T-helper 17 cell (primary cell): ENCODE measurements around the gene HPS4. TPM values are rescaled to one million over a fixed set of nuclear protein-coding genes. Genes with fewer than 3 reads are reported as not detected.

Source experiments
- ATAC-seq: fragments of 150-1000 bp; cut with Tn5 transposase; 2 replicates; pipeline ENCODE4 v1.10.0; 2021; ENCODE audit warnings: mild to moderate bottlenecking, moderate library complexity
- DNase-seq, 3 donors: peaks; one replicate each; pipeline versions ENCODE4 v3.0.0 to v3.0.0-alpha.2; 2020 to 2021
- H3K9me3 ChIP-seq: one replicate; pipeline ENCODE4 v1.7.0; 2013; ENCODE audit warnings: low read length, mild to moderate bottlenecking; ENCODE audit not compliant: control insufficient read depth, poor library complexity, severe bottlenecking
- H3K27ac Mint-ChIP-seq: one replicate; pipeline ENCODE4 v1.8.0; 2022; ENCODE audit warnings: mild to moderate bottlenecking, moderate library complexity, mixed read lengths
- H3K27me3 Mint-ChIP-seq: one replicate; pipeline ENCODE4 v1.8.0; 2022; ENCODE audit warnings: mixed read lengths
- H3K36me3 Mint-ChIP-seq: one replicate; pipeline ENCODE4 v1.8.0; 2022; ENCODE audit warnings: low read depth, mixed read lengths
- H3K4me1 Mint-ChIP-seq: one replicate; pipeline ENCODE4 v1.8.0; 2022; ENCODE audit warnings: mild to moderate bottlenecking, mixed read lengths
- H3K4me3 Mint-ChIP-seq: one replicate; pipeline ENCODE4 v1.8.0; 2022; ENCODE audit warnings: mild to moderate bottlenecking, moderate library complexity, mixed read lengths
- total RNA-seq, 4 donors: library from RNA in 2 of 4; stranded (reverse) in 2 of 4; gene quantifications; one replicate each; pipeline ENCODE4 v1.2.3 and lab custom pipeline; 2022 to 2026

The HPS4 gene
- total RNA-seq, 2 donors from 2014 or later, result 44.1 to 54.6 TPM

DNA sequence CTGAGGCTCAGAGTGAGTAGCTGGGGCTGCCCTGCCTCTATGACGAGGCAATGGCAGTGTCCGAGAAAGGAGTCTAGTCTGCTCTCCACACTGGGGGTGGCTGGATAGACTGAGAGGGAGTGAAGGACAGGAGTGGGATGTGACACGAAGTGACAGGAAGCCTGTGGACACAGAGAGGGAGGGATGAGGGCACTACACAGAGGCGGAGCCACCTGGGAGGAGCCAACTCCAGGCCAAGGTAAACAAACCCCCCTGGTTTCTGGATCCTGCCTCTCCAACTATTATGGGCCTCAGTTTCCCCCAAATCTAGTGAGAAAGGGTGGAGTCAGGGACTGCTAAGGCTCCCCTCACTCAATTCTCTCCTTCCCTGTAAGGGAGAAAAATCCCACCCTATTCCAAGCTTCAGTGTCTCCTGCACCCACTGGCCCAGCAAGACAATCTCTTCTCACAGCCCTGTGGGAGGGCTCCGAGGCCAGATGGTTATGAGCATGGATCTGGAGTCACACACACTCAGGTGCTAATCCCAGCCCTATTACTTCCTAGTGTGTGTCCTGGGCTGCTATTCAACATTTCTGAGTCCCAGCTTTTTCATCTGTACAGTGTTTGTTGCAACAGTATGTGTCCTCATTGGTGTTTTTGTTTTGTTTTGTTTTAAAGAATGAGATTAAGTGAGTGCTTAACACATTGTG is 29.6 kb downstream of the HPS4 start:
- no peaks in the 10 kb centered on the region for H3K9me3 ChIP-seq
- ATAC-seq, result no peak
- Mint-ChIP-seq H3K4me3 (no peak overlapping the region), H3K4me1 (peaks cover 2% of the 10 kb centered on the region), H3K36me3 (no peaks in the 10 kb centered on the region), H3K27me3 (no peaks in the 10 kb centered on the region), H3K27ac (no peak overlapping the region)
- no peak for DNase-seq

DNA sequence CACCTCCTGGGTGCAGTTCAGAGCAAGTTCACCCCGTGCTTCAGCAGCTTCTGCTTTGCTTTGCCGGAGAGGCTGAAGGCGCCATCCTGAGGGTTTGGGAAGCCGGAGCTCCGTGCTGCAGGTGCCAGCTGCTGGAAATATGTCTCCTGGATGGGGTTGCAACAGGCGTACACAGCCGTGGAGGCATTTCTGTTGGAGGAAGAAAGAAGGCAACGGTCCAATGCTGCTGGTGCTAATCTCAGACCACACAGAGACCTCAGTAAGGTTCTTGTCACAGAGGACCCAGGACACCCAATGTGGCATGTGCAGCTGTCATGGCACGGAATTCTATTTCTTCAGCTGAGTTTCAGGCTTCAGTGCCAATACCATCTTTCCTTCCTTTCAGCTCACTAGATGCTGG is 30.4 kb downstream of the HPS4 start:
- no peaks in the 10 kb centered on the region for H3K9me3 ChIP-seq
- Mint-ChIP-seq H3K4me1 (peaks cover 2% of the 10 kb centered on the region), H3K36me3 (no peaks in the 10 kb centered on the region), H3K4me3 (no peak overlapping the region), H3K27ac (no peak overlapping the region), H3K27me3 (no peaks in the 10 kb centered on the region)
- no peak for DNase-seq
- no peak for ATAC-seq

DNA sequence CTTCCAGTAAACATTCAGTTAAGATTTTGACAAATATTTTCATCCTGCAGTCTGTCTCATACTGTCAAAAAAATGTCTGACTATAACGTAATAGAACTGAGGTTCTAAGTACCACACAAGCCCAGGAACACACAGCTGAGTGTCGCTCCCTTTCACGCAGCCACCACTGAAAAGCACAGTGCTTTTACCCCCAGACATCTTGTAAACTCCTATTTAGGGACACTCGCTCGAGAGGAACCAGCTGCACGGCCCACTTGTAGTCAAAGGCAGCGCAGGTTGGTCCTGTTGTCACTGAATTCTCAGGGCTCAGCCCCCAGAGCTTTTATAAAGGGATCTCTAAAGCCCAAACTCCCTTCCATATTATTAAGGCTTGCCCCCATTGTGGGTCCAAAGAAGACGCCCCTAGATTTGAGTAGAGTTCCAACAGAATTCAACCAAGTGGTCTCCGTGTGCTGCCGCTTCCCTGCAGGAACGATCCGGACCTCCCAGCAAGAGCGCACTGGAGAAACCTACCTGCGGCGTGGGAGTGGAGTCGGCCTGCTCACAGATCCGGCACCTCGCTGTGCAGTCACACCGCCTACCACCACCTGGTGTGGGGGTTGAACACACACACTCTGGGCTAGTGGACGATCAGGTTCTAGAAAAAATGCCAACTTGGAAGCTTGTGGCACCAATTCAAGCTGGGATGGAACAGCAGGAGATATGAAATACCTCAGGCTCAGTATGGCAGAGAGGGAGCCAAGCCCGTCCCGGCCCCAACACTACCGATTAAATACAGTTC is 31.2 kb downstream of the HPS4 start:
- ATAC-seq, result no peak
- H3K9me3 ChIP-seq, result no peaks in the 10 kb centered on the region
- no peak overlapping the region for H3K27ac Mint-ChIP-seq
- H3K4me3 Mint-ChIP-seq, result no peak overlapping the region
- no peaks in the 10 kb centered on the region for H3K36me3 Mint-ChIP-seq
- H3K27me3 Mint-ChIP-seq, result no peaks in the 10 kb centered on the region
- DNase-seq, result no peak
- H3K4me1 Mint-ChIP-seq, result no peaks in the 10 kb centered on the region

DNA sequence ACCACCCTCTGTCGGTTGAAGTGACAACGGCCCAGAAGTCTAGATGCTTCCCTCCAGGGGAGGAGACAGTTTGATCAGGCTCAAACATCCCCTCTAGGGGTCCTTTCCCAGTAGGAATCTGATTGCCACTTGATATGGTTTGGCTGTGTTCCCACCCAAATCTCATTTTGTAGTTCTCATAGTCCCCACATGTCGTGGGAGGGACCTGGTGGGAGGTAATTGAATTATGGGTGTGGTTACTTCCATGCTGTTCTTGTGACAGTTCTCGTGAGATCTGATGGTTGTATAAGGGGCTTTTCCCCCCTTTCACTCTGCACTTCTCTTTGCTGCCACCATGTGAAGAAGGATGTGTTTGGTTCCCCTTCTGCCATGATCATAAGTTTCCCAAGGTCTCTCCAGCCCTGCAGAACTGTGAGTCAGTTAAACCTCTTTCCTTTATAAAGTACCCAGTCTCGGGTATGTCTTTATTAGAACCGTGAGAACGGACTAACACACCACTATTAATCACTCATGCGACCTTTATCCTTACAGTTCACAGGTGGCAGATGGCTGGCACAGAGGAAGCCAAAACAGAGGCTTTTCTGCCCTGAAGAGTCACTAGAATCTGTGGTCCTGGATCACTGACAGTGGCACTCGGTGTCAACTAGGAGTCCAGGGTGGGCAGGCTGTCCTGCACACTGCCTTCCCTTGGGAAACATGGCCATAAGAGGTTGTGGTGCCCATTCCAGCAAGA is 33.0 kb downstream of the HPS4 start:
- Mint-ChIP-seq H3K27ac (no peak overlapping the region), H3K27me3 (no peaks in the 10 kb centered on the region), H3K36me3 (no peaks in the 10 kb centered on the region), H3K4me1 (no peaks in the 10 kb centered on the region), H3K4me3 (no peak overlapping the region)
- ATAC-seq, result no peak
- no peak for DNase-seq
- H3K9me3 ChIP-seq, result no peaks in the 10 kb centered on the region

DNA sequence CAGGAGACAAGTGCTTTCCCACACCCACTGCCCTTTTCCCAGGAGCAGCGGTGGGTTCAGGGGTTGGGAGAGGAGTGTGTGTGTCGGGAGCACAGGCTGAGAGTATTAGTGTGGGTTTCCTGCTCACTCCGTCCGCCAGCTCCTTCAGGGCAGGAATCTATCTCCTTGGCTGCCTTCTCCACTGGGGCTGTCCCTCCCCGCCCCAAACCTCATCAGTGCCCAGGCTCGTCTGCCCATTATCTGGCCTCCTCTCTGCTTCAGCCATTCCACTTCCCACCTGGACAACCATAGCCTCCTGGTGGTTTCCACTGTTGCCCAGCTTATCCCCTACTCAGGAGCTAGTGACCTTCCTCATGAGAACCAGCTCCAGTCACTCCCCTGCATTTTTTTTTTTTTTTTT is 34.6 kb downstream of the HPS4 start:
- no peak overlapping the region for H3K4me3 Mint-ChIP-seq
- H3K9me3 ChIP-seq, result no peaks in the 10 kb centered on the region
- no peak for ATAC-seq
- H3K36me3 Mint-ChIP-seq, result peaks cover 3% of the 10 kb centered on the region
- DNase-seq, result no peak
- no peaks in the 10 kb centered on the region for H3K27me3 Mint-ChIP-seq
- H3K4me1 Mint-ChIP-seq, result peaks cover 3% of the 10 kb centered on the region
- H3K27ac Mint-ChIP-seq, result peak overlapping the region; percentile 62

DNA sequence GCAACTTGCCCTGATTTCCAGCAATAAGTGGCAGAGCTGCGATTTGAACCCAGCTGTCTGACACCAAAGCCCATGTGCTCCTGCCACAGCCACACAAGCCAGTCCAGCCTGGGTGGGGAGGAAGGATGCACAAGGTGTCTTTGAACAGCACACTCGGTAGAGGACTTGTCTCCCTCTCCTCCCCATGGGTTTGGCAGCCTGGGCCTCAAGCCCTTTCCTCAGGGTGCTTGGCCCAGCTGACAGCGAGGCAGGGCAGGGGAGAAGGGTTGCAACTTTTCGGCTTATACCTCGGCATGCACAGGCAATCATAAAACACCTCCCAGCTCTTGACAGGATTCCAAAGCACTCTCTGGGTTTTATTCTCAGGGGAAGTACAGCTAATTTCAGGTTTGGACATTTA is 35.2 kb downstream of the HPS4 start:
- ATAC-seq (no peak), DNase-seq (no peak)
- Mint-ChIP-seq H3K4me1 (peaks cover 3% of the 10 kb centered on the region), H3K27ac (no peak overlapping the region), H3K4me3 (no peak overlapping the region), H3K36me3 (peaks cover 3% of the 10 kb centered on the region), H3K27me3 (no peaks in the 10 kb centered on the region)
- H3K9me3 ChIP-seq, result no peaks in the 10 kb centered on the region

DNA sequence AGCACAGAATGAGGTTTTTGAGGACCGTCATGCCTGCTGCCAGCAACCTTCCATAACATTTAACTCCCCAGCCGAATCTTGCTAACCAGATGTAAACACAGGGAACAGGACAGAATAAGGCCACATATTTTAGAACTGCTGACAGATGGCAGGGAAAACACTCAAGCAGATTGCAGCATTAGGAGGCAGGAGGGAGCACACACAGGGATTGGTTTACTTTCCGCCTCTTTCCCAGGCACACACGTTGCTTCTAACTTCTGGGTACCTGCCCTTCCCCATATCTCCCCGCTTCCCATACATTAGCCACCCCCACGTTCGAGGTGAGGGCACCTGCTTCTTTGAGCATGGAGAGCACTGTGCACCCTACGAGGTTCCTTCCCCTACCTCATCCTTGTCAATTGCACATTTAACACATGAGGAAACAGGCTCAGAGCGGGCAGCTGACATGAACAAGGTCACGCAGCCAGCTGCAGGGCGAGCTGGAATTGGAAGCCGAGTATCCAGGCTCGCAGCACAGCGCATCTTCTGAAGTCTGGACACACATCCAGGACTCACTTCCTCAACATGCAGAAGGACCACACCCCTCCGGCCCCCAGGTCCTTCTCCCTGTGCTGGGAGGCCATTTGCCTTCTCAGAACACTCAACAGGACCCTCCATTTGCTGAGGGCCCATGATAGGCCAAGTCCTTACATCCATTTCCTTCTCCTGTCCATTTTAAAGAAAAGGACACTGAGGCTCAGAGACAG is 35.8 kb downstream of the HPS4 start:
- H3K27ac Mint-ChIP-seq, result no peak overlapping the region
- no peak overlapping the region for H3K4me3 Mint-ChIP-seq
- H3K9me3 ChIP-seq, result no peaks in the 10 kb centered on the region
- no peaks in the 10 kb centered on the region for H3K27me3 Mint-ChIP-seq
- H3K4me1 Mint-ChIP-seq, result peaks cover 3% of the 10 kb centered on the region
- ATAC-seq (no peak), DNase-seq (no peak)
- H3K36me3 Mint-ChIP-seq, result peaks cover 3% of the 10 kb centered on the region

DNA sequence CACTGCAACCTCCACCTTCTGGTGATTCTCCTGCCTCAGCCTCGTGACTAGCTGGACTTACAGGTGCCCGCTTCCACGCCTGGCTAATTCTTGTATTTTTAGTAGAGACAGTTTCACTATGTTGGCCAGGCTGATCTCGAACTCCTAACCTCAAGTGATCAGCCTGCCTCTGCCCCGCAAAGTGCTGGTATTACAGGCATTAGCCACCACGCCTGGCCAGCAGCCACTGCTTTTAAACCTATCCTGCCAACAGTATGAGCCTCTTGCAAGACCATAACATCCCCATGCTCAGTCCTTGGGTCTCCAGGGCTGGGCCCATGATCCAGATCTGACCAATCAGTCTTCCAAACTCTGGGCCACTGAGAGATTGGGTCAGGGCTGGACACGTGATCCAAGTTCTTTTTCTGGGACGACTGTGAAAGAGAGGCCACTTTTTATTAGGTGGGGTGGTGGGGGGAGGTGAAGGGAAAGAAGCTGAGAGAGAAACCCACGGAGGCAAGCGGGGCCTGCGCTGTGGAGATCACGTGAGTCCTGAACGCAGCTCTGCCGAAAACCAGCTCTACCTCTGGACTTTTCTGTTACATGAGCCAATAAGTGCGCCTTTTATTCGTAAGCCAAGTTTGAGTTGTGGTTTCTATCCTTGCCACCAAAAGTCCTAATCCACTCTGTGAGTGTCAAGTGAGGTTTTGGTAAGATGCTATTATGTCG is 36.6 kb downstream of the HPS4 start:
- Mint-ChIP-seq H3K36me3 (peaks cover 3% of the 10 kb centered on the region), H3K4me3 (no peak overlapping the region), H3K27ac (no peak overlapping the region), H3K4me1 (peaks cover 3% of the 10 kb centered on the region), H3K27me3 (no peaks in the 10 kb centered on the region)
- ATAC-seq (no peak), DNase-seq (no peak)
- no peaks in the 10 kb centered on the region for H3K9me3 ChIP-seq

DNA sequence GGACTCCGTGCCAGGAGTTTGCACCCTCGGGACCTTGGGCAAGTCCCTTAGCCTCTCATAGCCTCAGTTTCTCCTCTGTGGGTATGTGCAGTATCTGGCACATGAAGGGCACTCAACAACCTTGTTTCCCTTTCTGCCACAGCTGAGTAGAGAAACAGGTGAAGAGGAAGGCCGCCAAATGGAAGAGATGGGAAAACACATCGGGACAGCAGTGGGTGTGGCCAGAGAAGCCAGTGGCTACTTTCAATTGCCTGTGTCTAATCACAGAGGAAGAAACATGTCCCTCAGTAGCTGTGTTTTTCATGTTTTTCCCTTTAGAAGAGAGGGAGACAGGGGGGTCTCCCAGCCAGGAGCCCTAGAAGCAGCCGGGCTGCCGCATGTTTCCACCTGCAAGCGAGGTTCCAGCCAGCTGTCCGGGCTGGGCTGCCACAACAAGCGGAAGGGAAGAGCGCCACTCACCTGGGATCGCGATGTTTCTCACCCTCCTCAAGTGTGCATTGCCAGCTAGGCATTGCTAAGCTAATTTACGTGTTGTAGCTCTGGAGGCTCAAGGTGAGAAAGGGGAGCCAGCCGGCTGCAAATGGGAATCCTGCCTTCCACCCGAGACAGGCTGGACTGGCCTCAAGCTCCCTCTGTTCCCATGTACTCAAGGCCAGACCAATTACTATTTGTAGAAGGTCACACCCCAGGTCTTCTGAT is 37.9 kb downstream of the HPS4 start:
- H3K4me3 Mint-ChIP-seq, result no peak overlapping the region
- ATAC-seq (no peak), DNase-seq (no peak)
- H3K27ac Mint-ChIP-seq, result peak overlapping the region; percentile 27
- H3K27me3 Mint-ChIP-seq, result no peaks in the 10 kb centered on the region
- H3K36me3 Mint-ChIP-seq, result peaks cover 3% of the 10 kb centered on the region
- no peaks in the 10 kb centered on the region for H3K9me3 ChIP-seq
- peaks cover 3% of the 10 kb centered on the region for H3K4me1 Mint-ChIP-seq

DNA sequence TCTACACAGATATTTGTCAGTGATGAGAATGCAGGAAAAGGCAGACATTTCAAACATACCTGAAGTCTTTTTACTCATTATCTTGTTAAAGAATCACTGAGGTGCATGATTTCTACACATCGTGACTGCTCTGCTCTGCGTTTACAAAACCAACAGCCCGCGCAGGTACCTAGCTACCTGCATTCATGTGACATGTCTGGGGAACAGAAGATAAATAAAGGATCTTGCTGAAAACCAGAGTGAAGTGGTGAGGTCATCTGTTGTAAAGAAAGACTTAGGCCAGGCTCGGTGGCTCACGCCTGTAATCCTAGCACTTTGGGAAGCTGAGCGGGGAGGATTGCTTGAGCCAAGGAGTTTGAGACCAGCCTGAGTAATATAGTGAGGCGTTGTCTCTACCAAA is 38.8 kb downstream of the HPS4 start:
- Mint-ChIP-seq H3K4me1 (peaks cover 3% of the 10 kb centered on the region), H3K4me3 (no peak overlapping the region), H3K36me3 (peaks cover 3% of the 10 kb centered on the region), H3K27me3 (no peaks in the 10 kb centered on the region), H3K27ac (peak overlapping the region; percentile 27)
- DNase-seq (no peak), ATAC-seq (no peak)
- no peaks in the 10 kb centered on the region for H3K9me3 ChIP-seq

DNA sequence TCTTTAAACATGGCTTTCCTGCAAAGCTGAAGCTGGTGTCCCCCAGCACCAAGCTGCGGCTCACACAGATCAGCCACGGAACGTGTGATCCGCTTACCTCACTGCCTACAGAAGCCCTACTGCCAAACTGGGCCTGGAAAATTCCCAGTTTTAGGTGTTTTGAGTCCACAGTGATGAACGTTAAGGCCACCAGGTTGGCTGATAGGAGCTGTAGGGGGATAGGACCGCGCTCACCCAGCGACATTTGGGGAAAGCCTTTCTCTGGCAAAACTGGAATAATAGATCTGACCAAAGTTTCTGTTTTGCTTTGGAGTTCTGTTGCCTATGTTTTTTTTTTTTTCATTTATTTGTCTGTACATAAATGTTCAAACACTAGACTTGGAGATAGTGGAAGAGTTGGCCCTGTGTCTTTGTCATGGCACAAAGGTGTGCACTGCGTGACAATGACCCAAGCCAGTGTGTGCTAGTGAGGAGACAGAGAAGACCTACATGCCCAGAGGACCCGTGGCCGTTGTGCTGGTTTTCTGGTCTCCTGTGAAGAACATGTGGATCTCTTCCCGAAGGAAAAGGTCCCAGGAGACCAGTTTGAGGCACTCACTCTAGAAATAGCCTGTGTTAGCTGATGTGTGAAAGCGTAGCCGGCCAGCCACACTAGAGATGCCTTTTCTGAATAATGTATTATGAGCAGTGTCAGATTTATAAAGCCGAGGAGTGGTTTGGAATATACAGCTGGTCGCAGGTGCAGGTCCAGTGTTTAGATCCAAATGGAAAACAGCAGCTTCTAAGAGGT is 39.5 kb downstream of the HPS4 start:
- H3K4me1 Mint-ChIP-seq, result peaks cover 6% of the 10 kb centered on the region
- H3K27me3 Mint-ChIP-seq, result no peaks in the 10 kb centered on the region
- peaks cover 3% of the 10 kb centered on the region for H3K36me3 Mint-ChIP-seq
- H3K4me3 Mint-ChIP-seq, result no peak overlapping the region
- no peaks in the 10 kb centered on the region for H3K9me3 ChIP-seq
- peak overlapping the region; percentile 74 for H3K27ac Mint-ChIP-seq
- no peak for DNase-seq
- no peak for ATAC-seq
